Hypothalamus (tissue), 51 donors: ENCODE data around the gene FGGY.

Experiments used
- DNase-seq, 51 donors: peaks; one replicate each; lab custom pipeline; 2025; lab: John Stamatoyannopoulos, UW

The FGGY gene

DNA sequence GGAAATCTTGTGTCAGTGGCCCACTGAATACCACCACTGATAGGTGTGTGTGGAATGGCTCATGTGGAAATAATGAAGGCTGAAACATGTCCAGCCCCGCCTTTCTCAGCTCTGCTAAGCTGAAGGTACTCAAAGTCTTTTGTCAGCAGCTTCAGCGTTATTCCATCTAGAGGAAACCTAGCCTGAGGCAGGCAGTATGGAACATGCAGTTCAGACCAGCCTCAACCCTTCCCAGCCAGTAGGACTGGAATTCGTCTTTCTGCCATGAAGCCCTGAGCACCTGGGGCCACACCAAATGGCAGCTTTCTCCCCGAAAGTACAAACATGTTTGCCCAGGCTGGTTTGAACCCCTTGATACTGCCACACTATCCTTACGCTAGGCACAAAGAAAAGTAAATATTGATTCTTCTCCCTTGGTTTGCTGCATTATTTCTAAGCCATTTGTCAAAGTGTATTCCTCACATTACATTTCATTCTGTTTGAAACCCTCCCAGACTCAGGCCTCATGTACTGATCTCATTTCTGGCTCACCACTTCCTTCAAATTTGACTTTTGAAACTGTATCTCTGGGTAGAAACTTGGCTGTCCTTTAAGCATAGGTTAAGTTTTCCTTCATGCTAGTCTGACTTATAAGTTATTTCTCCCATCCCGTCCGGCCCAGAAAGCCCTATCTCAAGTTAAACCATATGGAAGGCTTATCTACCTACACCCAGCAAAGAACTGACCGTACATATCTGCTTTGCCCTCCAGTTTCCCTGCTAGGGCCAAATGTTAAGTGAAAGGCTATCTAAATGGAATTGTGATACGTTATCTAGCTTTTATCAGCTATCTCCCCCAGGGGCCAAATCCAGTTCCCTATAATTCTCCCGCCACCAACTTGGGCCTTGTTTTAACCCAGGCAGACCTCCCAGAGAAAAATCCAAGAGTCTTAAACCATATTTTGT, 472.2 kb downstream of the FGGY start:
- DNase-seq, result no peak

DNA sequence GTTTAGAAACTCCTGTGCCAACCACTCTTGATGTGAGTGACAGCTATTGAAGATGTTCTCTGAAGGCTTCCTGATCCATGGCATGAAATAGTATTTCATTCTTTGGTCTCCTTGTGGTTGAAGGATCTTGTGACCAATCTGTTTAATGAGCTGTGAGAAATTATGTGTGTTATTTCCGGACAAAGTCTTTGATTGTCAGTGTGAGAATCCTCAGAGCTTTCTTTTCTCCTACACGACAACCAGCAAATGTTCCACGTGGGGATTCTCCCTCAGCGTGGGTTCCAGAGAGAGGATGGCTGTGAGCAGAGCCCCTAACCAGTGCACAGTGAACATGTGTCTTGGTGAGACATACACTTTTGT, 472.8 kb downstream of the FGGY start:
- no peak for DNase-seq

DNA sequence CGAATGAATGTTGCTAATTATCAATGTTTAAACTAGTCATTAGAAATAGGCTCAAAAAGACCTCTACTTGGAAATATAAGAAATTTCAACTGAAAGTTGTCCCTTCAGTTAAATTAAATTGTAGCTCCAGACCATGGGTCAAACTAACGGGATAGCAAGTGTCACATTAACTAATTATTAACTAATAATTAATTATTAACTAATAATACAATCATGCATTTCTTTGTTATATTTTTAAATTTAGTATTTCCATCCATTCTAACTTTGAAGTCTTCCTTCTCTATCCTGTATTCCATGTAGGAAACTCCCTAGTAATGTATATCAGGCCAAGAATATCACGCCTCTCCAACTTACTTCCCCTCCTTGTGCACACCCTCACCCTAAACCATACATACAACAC, 474.5 kb downstream of the FGGY start:
- no peak for DNase-seq

DNA sequence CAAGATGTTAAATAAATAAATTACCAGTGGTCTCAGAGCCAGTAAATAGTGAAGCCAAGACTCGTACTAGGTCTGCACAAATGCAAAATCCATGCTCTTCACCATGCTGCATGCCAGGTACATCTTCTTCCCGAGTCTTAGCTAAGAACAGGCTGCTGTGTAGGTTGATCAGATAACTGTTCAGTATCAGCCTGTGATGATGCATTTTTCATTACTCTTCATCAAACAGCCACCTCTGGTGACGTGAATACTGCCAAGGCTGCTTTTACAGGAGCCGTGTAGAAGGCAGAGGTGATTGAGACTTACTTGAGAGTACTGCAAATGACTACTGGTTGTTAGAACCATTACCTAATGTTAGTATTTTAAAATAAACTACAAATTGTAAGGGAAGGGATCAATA, 478.6 kb downstream of the FGGY start:
- DNase-seq, result no peak

DNA sequence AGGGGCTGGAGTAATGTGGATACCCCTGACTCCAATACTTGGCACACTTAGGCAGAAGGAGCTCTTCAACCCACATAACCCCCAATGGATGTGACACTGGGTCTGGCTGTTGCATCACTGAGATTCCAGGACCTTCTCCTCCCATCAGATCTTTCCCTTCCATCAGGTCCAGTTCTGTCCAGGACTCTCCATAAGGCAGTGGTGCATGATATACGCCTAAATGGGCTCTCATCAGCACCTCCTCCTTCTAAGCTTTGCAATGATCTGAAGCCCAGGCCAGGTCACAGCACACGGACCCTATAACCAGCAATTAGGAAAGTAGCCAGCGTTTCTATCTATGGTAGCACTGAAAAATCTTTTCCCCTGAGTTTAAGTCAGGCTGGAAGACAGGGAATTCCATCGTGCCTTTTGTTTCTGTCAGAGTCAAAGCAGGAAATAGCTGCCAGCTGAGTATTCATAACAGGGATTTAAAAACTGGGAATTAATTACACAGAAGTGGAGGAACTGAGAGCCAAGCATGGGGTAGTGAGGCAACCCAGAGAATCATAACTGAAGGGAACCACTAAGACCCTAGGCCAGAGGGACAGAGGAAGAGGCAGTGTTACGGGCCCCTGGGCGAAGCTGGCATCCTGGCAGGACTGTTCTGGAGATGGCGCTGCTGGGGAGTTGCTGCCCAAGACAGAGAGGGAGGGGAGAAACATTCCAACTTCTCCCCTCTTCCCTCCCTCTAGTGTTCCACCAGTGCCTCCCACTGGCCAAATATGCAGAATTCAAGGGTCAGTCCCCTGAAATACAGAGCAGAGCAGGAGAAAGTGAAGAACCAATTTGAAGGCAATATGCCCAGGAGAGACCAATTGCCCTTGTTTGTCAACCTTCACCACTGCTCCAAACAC, 480.3 kb downstream of the FGGY start:
- no peak for DNase-seq

DNA sequence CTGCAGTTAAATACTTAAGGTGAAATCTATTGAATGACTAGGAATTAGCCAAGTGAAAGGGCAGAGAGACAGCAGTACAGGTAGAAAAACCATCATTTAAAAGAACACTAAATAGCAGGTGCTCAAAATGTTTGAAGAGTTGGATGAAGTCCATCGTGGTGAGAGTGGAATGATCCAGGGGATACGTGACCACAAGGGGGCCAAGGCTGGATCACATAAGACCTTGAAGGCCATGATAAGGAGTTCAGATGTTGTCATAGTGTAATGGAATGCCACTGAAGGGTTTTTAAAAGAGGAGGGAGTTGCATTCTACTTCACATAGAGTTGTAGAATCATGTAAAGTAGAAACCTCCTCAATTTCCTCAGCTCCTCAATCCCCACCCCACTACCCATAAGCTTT, 483.1 kb downstream of the FGGY start:
- no peak for DNase-seq

DNA sequence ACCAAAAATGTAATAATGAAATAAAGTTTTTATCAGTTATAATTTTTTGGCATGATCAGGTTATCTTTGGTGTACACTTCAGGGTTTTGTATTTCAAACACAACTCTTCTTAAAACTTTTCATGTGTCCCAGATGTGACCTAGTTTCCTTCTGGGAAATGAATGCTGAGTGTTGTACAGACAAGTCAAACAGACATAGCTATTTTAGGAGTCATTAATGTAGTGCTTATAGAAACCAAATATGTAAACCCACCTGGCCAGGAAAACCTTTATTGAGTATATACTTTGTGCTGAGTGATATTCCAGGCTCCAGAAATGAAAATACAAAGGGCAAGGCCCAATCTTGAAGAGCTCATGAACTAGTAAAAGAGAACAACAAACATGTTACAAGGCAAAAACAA, 491.9 kb downstream of the FGGY start:
- DNase-seq, result no peak

DNA sequence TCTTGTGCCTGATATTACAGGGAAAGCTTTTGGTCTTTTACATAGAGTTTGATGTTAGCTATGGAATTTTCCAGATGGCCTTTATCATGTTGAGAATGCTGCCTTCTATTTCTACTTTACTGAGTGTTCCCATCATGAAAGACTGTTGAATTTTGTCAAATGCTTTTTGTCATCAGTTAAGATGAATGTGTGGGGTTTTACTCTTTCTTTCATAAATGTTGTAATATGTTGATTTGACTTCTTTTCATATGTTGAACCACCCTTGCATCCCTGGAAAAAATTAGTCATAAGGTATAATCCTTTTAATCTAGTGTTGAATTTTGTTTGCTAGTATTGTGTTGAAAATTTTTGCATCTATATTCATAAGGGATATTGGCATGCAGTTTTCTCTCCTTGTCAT, 501.7 kb downstream of the FGGY start:
- DNase-seq, result no peak

DNA sequence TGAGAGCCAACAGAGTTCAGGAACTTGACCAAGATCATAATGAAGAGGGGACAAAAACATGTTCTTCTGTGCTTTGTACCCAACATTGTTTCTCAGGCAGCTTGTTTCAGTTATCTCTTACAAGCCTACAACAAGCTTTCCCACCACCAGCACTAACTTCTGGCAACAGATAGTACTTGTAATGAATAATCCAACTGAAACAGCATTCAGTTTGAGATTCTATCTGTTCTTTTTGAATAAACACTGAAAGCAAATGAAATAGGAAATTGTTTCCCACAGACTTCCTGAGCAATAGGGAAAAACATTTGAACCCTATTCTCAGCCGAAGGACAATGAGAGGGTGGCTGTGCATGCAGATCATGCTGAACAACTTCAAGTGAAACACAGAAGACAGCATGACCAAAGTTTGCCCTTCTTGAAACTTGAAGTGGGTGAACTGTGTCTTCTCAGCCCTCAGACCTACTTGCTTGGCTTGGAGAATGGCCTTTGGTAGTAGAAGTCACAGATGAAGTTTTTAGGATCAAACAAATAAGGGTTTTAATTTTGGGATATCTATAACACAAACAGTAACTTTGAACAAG, 506.7 kb downstream of the FGGY start:
- no peak for DNase-seq

DNA sequence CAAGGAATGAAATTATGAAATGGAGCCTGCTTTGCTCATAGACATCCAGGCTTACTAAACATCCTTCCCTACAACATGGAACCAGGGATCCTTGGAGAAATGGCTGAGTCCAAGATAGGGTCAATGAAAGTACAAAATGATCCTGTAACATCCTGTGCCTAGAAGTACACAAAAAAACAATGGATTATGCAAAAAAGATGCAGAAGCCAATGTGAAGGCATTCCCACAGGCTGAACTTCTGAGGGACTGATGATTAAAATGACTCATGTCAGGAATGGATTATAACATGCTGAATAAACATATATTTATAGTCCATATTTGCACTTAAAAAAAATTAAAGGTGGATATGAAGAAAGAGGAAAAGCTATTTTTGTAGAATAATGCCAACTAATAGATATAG, 507.4 kb downstream of the FGGY start:
- no peak for DNase-seq

DNA sequence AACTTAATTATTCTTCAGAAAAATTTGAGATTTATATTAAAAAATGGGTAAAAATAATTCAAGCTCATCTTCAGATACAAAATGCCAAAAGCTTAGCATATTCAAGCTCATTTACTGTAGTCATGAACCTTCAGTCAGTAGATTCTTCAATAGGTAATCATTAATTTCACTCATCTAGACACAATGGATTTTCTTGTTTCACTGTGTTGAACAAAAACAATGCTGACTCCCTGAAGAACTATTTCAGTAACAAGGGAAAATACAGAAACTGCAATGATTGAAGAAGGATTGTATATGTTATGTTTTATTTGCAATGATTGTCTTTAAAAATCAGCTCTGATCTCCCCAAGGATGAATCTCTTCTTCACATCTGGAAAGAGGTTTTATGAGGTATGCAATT, 508.7 kb downstream of the FGGY start:
- DNase-seq, result no peak
